ENCODE results near the gene PODXL. TPM values are rescaled to one million over a fixed set of nuclear protein-coding genes. Genes with fewer than 3 reads are reported as not detected.
"Not testable (repeated sequence)": the region's sequence is repeated elsewhere in the genome, so short reads cannot be mapped to it uniquely, and the experiment has no call there.

The PODXL gene
- total and polyA plus RNA-seq, 2 donors (not counting 1 experiment from before 2014, with no cell fraction given), result 0.17 to 0.27 TPM

- Histone ChIP-seq H3K36me3 (ENCODE audit: control insufficient read depth, insufficient read depth, low read length) (no peaks in the 10 kb centered on the region), H3K27ac (ENCODE audit: insufficient read depth, low read length) (no peak overlapping the region), H3K79me2 (ENCODE audit: control insufficient read depth, insufficient read depth, low read length) (no peaks in the 10 kb centered on the region), H4K20me1 (ENCODE audit: control insufficient read depth, extremely low read depth, insufficient read depth, low read length) (no peaks in the 10 kb centered on the region), H3K4me2 (ENCODE audit: extremely low read depth, insufficient read depth, low read length) (no peak overlapping the region), H3K4me3 (replicated peaks in 1 of 4; ENCODE audit: control extremely low read depth in 1 of 4, insufficient read depth in 1 of 4, low read depth in 3 of 4, low read length in 4 of 4) (no peak overlapping the region), H3K9ac (ENCODE audit: insufficient read depth, low read length) (no peak overlapping the region), H3K9me3 (ENCODE audit: control insufficient read depth, insufficient read depth, low read depth, low read length) (no peaks in the 10 kb centered on the region), H2AFZ (ENCODE audit: low read length) (no peak overlapping the region), H3K4me1 (ENCODE audit: control insufficient read depth, extremely low read depth, insufficient read depth, low read length) (no peaks in the 10 kb centered on the region), H3K27me3 (ENCODE audit: control insufficient read depth, insufficient read depth, low read length) (no peaks in the 10 kb centered on the region)
- TF ChIP-seq EZH2 (IDR thresholded peaks at IDR 0.05; ENCODE audit: low read length, missing control alignments) (no peak), CTCF (conservative IDR thresholded peaks at IDR 0.05 in 1 of 2, IDR thresholded peaks at IDR 0.05 in 1 of 2; ENCODE audit: low read depth in 1 of 2, low read length in 2 of 2) (no peak)
- peak in 1 of 2 donors; percentile 14 for DNase-seq (ENCODE audit: low read depth in 2 of 2)
Observed at GRCh38 chr7:131521651-131522163, 34.7 kb downstream of the PODXL start.

- Histone ChIP-seq H3K9ac (ENCODE audit: insufficient read depth, low read length) (no peak overlapping the region), H3K9me3 (ENCODE audit: control insufficient read depth, insufficient read depth, low read depth, low read length) (no peaks in the 10 kb centered on the region), H3K4me3 (replicated peaks in 1 of 4; ENCODE audit: control extremely low read depth in 1 of 4, insufficient read depth in 1 of 4, low read depth in 3 of 4, low read length in 4 of 4) (no peak overlapping the region), H3K27me3 (ENCODE audit: control insufficient read depth, insufficient read depth, low read length) (no peaks in the 10 kb centered on the region), H3K4me2 (ENCODE audit: extremely low read depth, insufficient read depth, low read length) (no peak overlapping the region), H3K79me2 (ENCODE audit: control insufficient read depth, insufficient read depth, low read length) (no peaks in the 10 kb centered on the region), H2AFZ (ENCODE audit: low read length) (no peak overlapping the region), H3K27ac (ENCODE audit: insufficient read depth, low read length) (no peak overlapping the region), H3K36me3 (ENCODE audit: control insufficient read depth, insufficient read depth, low read length) (no peaks in the 10 kb centered on the region), H3K4me1 (ENCODE audit: control insufficient read depth, extremely low read depth, insufficient read depth, low read length) (no peaks in the 10 kb centered on the region), H4K20me1 (ENCODE audit: control insufficient read depth, extremely low read depth, insufficient read depth, low read length) (no peaks in the 10 kb centered on the region)
- TF ChIP-seq EZH2 (IDR thresholded peaks at IDR 0.05; ENCODE audit: low read length, missing control alignments) (no peak), CTCF (conservative IDR thresholded peaks at IDR 0.05 in 1 of 2, IDR thresholded peaks at IDR 0.05 in 1 of 2; ENCODE audit: low read depth in 1 of 2, low read length in 2 of 2) (no peak)
- DNase-seq (ENCODE audit: low read depth in 2 of 2), result no peak
Observed at GRCh38 chr7:131518626-131519025, 37.8 kb downstream of the PODXL start.

GRCh38 chr7:131517218-131517923 lies 39.1 kb downstream of the PODXL start:
- Histone ChIP-seq H3K27ac (ENCODE audit: insufficient read depth, low read length) (no peak overlapping the region), H3K27me3 (ENCODE audit: control insufficient read depth, insufficient read depth, low read length) (no peaks in the 10 kb centered on the region), H3K4me3 (replicated peaks in 1 of 4; ENCODE audit: control extremely low read depth in 1 of 4, insufficient read depth in 1 of 4, low read depth in 3 of 4, low read length in 4 of 4) (no peak overlapping the region), H3K4me1 (ENCODE audit: control insufficient read depth, extremely low read depth, insufficient read depth, low read length) (peaks cover 3% of the 10 kb centered on the region), H3K9ac (ENCODE audit: insufficient read depth, low read length) (no peak overlapping the region), H2AFZ (ENCODE audit: low read length) (no peak overlapping the region), H3K9me3 (ENCODE audit: control insufficient read depth, insufficient read depth, low read depth, low read length) (no peaks in the 10 kb centered on the region), H4K20me1 (ENCODE audit: control insufficient read depth, extremely low read depth, insufficient read depth, low read length) (no peaks in the 10 kb centered on the region), H3K36me3 (ENCODE audit: control insufficient read depth, insufficient read depth, low read length) (no peaks in the 10 kb centered on the region), H3K79me2 (ENCODE audit: control insufficient read depth, insufficient read depth, low read length) (no peaks in the 10 kb centered on the region), H3K4me2 (ENCODE audit: extremely low read depth, insufficient read depth, low read length) (no peak overlapping the region)
- DNase-seq (ENCODE audit: low read depth in 2 of 2), result no peak
- TF ChIP-seq CTCF (conservative IDR thresholded peaks at IDR 0.05 in 1 of 2, IDR thresholded peaks at IDR 0.05 in 1 of 2; ENCODE audit: low read depth in 1 of 2, low read length in 2 of 2) (no peak), EZH2 (IDR thresholded peaks at IDR 0.05; ENCODE audit: low read length, missing control alignments) (no peak)

- not testable (repeated sequence) for DNase-seq (ENCODE audit: low read depth in 2 of 2); H2AFZ ChIP-seq (ENCODE audit: low read length); H3K36me3 ChIP-seq (ENCODE audit: control insufficient read depth, insufficient read depth, low read length); H3K4me3 ChIP-seq (replicated peaks in 1 of 4; ENCODE audit: control extremely low read depth in 1 of 4, insufficient read depth in 1 of 4, low read depth in 3 of 4, low read length in 4 of 4); H3K9me3 ChIP-seq (ENCODE audit: control insufficient read depth, insufficient read depth, low read depth, low read length); H3K27me3 ChIP-seq (ENCODE audit: control insufficient read depth, insufficient read depth, low read length); H3K4me1 ChIP-seq (ENCODE audit: control insufficient read depth, extremely low read depth, insufficient read depth, low read length); H3K27ac ChIP-seq (ENCODE audit: insufficient read depth, low read length); H3K9ac ChIP-seq (ENCODE audit: insufficient read depth, low read length); H3K4me2 ChIP-seq (ENCODE audit: extremely low read depth, insufficient read depth, low read length); H3K79me2 ChIP-seq (ENCODE audit: control insufficient read depth, insufficient read depth, low read length); H4K20me1 ChIP-seq (ENCODE audit: control insufficient read depth, extremely low read depth, insufficient read depth, low read length)
Observed at GRCh38 chr7:131515471-131515870, 41.0 kb downstream of the PODXL start.

Measured in fibroblast of lung (primary cell).